ENCODE measurements around the gene DMRT1.

DMRT1 gene

GRCh38 chr9:841371-842209, at the start of gene DMRT1:
Gene DMRT1, plus strand, starts transcription at chr9:841697. Its CDS starts 142 bp downstream, at chr9:841839.
- no peaks in the 10 kb centered on the region for H3K36me3 ChIP-seq (ENCODE audit: control insufficient read depth in 5 of 5, insufficient read depth in 5 of 5, low read length in 5 of 5)

DNA sequence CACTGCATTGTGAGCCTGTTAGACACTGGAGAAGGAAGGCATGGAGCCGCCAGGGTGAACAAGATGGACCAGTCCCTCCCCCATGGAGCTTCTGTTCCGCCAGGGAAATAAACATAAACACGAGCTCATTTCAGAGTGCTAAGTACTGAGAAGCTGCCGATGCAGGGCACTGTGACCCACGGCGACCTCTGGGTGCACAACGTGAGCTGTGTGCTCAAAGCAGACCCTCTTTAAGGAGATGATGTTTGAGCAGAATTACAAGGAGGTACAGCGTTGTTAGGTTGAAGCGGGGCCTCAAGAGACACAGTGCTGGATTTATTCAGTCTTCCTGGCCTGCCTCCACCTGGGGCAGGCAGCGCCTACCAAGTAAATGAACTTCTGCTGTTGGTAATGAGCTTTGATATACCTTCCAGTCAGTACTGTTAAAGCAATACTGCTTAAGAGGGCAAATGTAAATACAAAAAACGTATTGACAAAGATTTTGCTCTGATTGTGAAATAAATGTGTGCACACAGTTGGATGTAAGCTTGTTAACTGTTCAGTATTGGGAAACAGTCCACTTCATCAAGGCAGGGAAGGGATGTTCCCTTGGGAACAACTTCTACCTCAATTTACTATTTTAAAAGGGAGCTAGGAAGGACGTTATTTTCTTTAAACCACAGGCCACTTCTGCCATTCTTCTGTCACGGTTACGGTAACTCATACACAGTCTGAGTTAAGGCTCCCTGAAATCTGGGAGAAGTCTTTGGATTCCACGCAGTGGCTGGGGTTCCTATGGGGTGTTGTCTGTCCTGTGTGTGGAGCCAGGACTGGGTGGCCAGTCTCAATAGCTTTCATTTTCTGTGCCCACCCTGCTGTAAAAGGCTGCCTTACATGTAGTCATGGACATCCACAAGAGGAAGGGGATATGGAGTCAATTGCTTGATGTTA, 48.9 kb upstream of the DMRT1 start:
- peaks cover 0 to 11% (median 9%) of the 10 kb centered on the region in 5 donors for H3K4me1 ChIP-seq (ENCODE audit: control insufficient read depth in 5 of 5, insufficient read depth in 5 of 5, low read length in 5 of 5)
- H3K9ac ChIP-seq (ENCODE audit: low read length in 5 of 5): no peak overlapping the region
- H3K9me3 ChIP-seq (ENCODE audit: control insufficient read depth in 5 of 5, low read length in 5 of 5): no peaks in the 10 kb centered on the region
- no peak overlapping the region for H3K27ac ChIP-seq (ENCODE audit: low read depth, low read length)
- no peak overlapping the region for H3K4me3 ChIP-seq (ENCODE audit: low read depth in 1 of 5, low read length in 5 of 5)
- no peaks in the 10 kb centered on the region for H3K27me3 ChIP-seq (ENCODE audit: control insufficient read depth in 5 of 5, insufficient read depth in 4 of 5, low read length in 5 of 5)
- H3K36me3 ChIP-seq (ENCODE audit: control insufficient read depth in 5 of 5, insufficient read depth in 5 of 5, low read length in 5 of 5): no peaks in the 10 kb centered on the region

More at GRCh38 chr9:841371-842209, at the start of gene DMRT1:
- Histone ChIP-seq H3K27me3 (ENCODE audit: control insufficient read depth in 5 of 5, insufficient read depth in 4 of 5, low read length in 5 of 5) (peaks cover 25 to 44% (median 29%) of the 10 kb centered on the region in 5 donors), H3K27ac (ENCODE audit: low read depth, low read length) (no peak within 1 kb of the TSS), H3K9me3 (ENCODE audit: control insufficient read depth in 5 of 5, low read length in 5 of 5) (no peaks in the 10 kb centered on the region), H3K4me3 (ENCODE audit: low read depth in 1 of 5, low read length in 5 of 5) (peak within 1 kb of the TSS in 1 of 5 donors; percentile 47), H3K9ac (ENCODE audit: low read length in 5 of 5) (no peak within 1 kb of the TSS), H3K4me1 (ENCODE audit: control insufficient read depth in 5 of 5, insufficient read depth in 5 of 5, low read length in 5 of 5) (peaks cover 0 to 17% (median 13%) of the 10 kb centered on the region in 5 donors)

- Histone ChIP-seq H3K36me3 (ENCODE audit: control insufficient read depth in 5 of 5, insufficient read depth in 5 of 5, low read length in 5 of 5) (no peaks in the 10 kb centered on the region), H3K9ac (ENCODE audit: low read length in 5 of 5) (no peak overlapping the region), H3K9me3 (ENCODE audit: control insufficient read depth in 5 of 5, low read length in 5 of 5) (no peaks in the 10 kb centered on the region), H3K27me3 (ENCODE audit: control insufficient read depth in 5 of 5, insufficient read depth in 4 of 5, low read length in 5 of 5) (no peaks in the 10 kb centered on the region), H3K4me3 (ENCODE audit: low read depth in 1 of 5, low read length in 5 of 5) (no peak overlapping the region), H3K27ac (ENCODE audit: low read depth, low read length) (no peak overlapping the region), H3K4me1 (ENCODE audit: control insufficient read depth in 5 of 5, insufficient read depth in 5 of 5, low read length in 5 of 5) (peaks cover 0 to 11% (median 9%) of the 10 kb centered on the region in 5 donors)
These were observed 47.1 kb upstream of the DMRT1 start for GRCh38 chr9:794386-794785.

DNA sequence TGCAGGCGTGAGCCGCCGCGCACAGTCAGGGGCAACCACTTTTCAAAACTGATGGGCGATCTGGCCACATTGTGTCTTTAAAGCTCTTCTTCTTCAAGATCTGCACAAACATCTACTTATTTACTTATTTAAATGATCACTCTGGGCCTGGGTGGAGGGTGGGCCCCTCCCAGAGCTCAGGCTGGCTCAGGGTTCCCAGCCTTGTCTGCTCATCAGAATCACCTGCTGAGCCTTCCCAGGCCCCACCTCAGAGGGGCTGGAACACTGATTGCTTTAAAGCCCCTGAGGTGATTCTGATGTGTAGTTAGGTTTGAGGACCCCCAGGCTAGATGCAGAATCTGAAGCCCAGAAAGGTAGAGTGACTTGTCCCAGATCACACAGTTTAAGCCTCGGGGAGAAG, 45.6 kb upstream of the DMRT1 start:
- Histone ChIP-seq H3K4me3 (ENCODE audit: low read depth in 1 of 5, low read length in 5 of 5) (no peak overlapping the region), H3K9ac (ENCODE audit: low read length in 5 of 5) (no peak overlapping the region), H3K9me3 (ENCODE audit: control insufficient read depth in 5 of 5, low read length in 5 of 5) (no peaks in the 10 kb centered on the region), H3K27me3 (ENCODE audit: control insufficient read depth in 5 of 5, insufficient read depth in 4 of 5, low read length in 5 of 5) (no peaks in the 10 kb centered on the region), H3K4me1 (ENCODE audit: control insufficient read depth in 5 of 5, insufficient read depth in 5 of 5, low read length in 5 of 5) (peaks cover 0 to 11% (median 9%) of the 10 kb centered on the region in 5 donors), H3K27ac (ENCODE audit: low read depth, low read length) (no peak overlapping the region), H3K36me3 (ENCODE audit: control insufficient read depth in 5 of 5, insufficient read depth in 5 of 5, low read length in 5 of 5) (no peaks in the 10 kb centered on the region)

DNA sequence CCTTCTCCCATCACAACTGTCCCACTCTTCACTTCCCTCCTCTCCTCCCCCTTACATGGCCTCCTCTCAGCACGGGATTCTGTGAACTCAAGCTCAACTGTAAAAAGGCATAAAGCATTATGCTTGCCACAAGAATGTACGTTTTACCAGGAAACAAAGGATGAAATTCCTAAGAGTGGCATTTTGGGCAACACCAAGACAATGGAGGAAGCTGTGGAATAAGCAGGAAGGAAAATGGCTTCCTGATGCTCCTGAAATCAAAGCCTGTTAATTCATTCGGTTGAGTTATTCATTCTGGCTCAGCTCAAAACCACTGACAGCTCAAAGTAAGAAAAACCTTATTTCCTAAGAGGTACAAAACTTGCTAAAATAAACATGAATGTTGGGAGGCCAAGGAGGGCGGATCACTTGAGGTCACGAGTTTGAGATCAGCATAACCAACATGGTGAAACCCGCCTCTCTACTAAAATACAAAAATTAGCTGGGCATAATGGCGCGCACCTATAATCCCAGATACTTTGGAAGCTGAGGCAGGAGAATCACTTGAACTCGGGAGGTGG, 40.8 kb upstream of the DMRT1 start:
- Histone ChIP-seq H3K36me3 (ENCODE audit: control insufficient read depth in 5 of 5, insufficient read depth in 5 of 5, low read length in 5 of 5) (no peaks in the 10 kb centered on the region), H3K27ac (ENCODE audit: low read depth, low read length) (no peak overlapping the region)

DNA sequence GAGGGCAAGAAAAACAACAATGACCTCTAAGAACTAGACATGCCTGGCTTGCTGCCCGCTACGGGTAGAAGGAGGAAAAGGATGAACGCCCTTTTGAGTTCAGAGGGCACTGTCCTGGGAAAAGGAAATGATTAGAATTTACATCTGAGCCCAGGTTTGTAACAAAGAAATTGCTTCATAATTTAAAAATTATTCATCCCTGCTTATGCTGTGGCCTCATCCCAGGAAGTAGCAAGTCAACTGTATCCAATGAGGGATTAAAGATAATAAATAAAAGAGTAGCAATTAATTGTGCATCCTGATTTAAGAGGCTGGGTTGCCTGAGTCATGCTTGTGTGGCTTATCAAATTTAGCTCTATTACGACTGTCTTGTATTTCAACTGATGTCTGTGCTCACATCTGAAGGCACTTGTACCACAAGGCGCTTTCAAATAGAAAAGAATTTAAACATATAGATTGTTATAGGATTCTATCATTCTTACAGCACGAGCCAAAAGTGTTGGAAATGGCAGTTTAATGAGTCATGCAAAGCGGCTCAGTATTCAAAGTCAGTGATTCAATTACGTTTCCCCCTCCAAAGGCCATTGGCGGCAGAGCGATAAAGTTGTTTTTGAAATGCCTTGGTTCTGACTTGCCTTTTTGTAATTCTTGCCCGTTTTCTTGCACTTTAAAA, 40.0 kb upstream of the DMRT1 start:
- H3K27me3 ChIP-seq (ENCODE audit: control insufficient read depth in 5 of 5, insufficient read depth in 4 of 5, low read length in 5 of 5): no peaks in the 10 kb centered on the region
- no peak overlapping the region for H3K4me3 ChIP-seq (ENCODE audit: low read depth in 1 of 5, low read length in 5 of 5)
- no peak overlapping the region for H3K27ac ChIP-seq (ENCODE audit: low read depth, low read length)
- no peak overlapping the region for H3K9ac ChIP-seq (ENCODE audit: low read length in 5 of 5)
- no peaks in the 10 kb centered on the region for H3K36me3 ChIP-seq (ENCODE audit: control insufficient read depth in 5 of 5, insufficient read depth in 5 of 5, low read length in 5 of 5)
- no peaks in the 10 kb centered on the region for H3K9me3 ChIP-seq (ENCODE audit: control insufficient read depth in 5 of 5, low read length in 5 of 5)
- no peaks in the 10 kb centered on the region for H3K4me1 ChIP-seq (ENCODE audit: control insufficient read depth in 5 of 5, insufficient read depth in 5 of 5, low read length in 5 of 5)

More for the DNA sequence above, 40.8 kb upstream of the DMRT1 start:
- H3K9ac ChIP-seq (ENCODE audit: low read length in 5 of 5): no peak overlapping the region
- H3K9me3 ChIP-seq (ENCODE audit: control insufficient read depth in 5 of 5, low read length in 5 of 5): no peaks in the 10 kb centered on the region
- H3K27me3 ChIP-seq (ENCODE audit: control insufficient read depth in 5 of 5, insufficient read depth in 4 of 5, low read length in 5 of 5): no peaks in the 10 kb centered on the region
- H3K4me1 ChIP-seq (ENCODE audit: control insufficient read depth in 5 of 5, insufficient read depth in 5 of 5, low read length in 5 of 5): no peaks in the 10 kb centered on the region
- no peak overlapping the region for H3K4me3 ChIP-seq (ENCODE audit: low read depth in 1 of 5, low read length in 5 of 5)

- Histone ChIP-seq H3K36me3 (ENCODE audit: control insufficient read depth in 5 of 5, insufficient read depth in 5 of 5, low read length in 5 of 5) (no peaks in the 10 kb centered on the region), H3K4me3 (ENCODE audit: low read depth in 1 of 5, low read length in 5 of 5) (no peak overlapping the region), H3K9ac (ENCODE audit: low read length in 5 of 5) (no peak overlapping the region), H3K27ac (ENCODE audit: low read depth, low read length) (no peak overlapping the region), H3K9me3 (ENCODE audit: control insufficient read depth in 5 of 5, low read length in 5 of 5) (no peaks in the 10 kb centered on the region), H3K27me3 (ENCODE audit: control insufficient read depth in 5 of 5, insufficient read depth in 4 of 5, low read length in 5 of 5) (no peaks in the 10 kb centered on the region), H3K4me1 (ENCODE audit: control insufficient read depth in 5 of 5, insufficient read depth in 5 of 5, low read length in 5 of 5) (no peaks in the 10 kb centered on the region)
These were observed 37.5 kb upstream of the DMRT1 start for GRCh38 chr9:804026-804425.

- Histone ChIP-seq H3K4me1 (ENCODE audit: control insufficient read depth in 5 of 5, insufficient read depth in 5 of 5, low read length in 5 of 5) (no peaks in the 10 kb centered on the region), H3K27me3 (ENCODE audit: control insufficient read depth in 5 of 5, insufficient read depth in 4 of 5, low read length in 5 of 5) (no peaks in the 10 kb centered on the region), H3K9ac (ENCODE audit: low read length in 5 of 5) (no peak overlapping the region), H3K36me3 (ENCODE audit: control insufficient read depth in 5 of 5, insufficient read depth in 5 of 5, low read length in 5 of 5) (no peaks in the 10 kb centered on the region), H3K27ac (ENCODE audit: low read depth, low read length) (no peak overlapping the region), H3K9me3 (ENCODE audit: control insufficient read depth in 5 of 5, low read length in 5 of 5) (no peaks in the 10 kb centered on the region), H3K4me3 (ENCODE audit: low read depth in 1 of 5, low read length in 5 of 5) (no peak overlapping the region)
These were observed 36.3 kb upstream of the DMRT1 start for GRCh38 chr9:805151-805550.

DNA sequence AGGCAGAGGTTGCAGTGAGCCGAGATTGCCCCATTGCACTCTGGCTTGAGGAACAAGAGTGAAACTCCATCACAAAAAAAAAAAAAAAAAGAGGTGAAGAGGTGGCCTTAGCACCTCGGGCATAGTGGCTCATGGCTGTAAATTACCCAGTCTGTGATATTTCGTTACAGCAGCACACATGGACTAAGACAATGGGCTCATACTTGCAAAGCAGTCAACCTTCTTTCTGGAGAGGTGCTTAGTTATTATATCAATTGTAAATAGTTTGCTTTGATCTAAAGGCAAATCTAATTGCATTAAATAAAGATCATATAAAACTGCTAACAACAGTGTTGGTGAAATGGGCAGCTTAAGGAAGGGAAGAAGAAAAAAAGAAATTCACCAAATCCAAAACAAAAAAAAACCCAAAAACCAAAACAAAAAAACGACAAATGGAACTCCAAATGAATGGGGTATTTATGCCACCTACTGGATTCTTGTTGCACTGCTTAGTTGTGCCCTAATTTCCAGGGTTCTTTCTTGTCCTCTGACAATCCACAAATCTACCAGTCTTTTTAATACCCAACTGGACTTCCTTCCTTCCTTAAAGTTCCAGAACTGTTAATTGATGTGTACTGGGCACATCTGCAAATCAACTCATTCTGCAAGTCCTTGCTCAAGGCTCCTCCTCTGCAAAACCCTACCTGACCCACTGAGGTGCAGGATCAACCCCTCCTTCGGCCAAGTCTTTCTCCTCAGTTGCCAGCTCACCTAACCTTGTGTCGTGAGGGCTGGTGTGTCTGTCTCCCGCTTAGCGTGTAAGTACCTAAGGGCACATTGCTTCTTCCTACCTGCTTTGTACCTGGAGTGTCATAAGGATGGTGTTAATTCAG, 35.0 kb upstream of the DMRT1 start:
- no peaks in the 10 kb centered on the region for H3K9me3 ChIP-seq (ENCODE audit: control insufficient read depth in 5 of 5, low read length in 5 of 5)
- H3K4me1 ChIP-seq (ENCODE audit: control insufficient read depth in 5 of 5, insufficient read depth in 5 of 5, low read length in 5 of 5): no peaks in the 10 kb centered on the region
- no peaks in the 10 kb centered on the region for H3K36me3 ChIP-seq (ENCODE audit: control insufficient read depth in 5 of 5, insufficient read depth in 5 of 5, low read length in 5 of 5)
- H3K27me3 ChIP-seq (ENCODE audit: control insufficient read depth in 5 of 5, insufficient read depth in 4 of 5, low read length in 5 of 5): no peaks in the 10 kb centered on the region
- no peak overlapping the region for H3K9ac ChIP-seq (ENCODE audit: low read length in 5 of 5)
- no peak overlapping the region for H3K4me3 ChIP-seq (ENCODE audit: low read depth in 1 of 5, low read length in 5 of 5)
- no peak overlapping the region for H3K27ac ChIP-seq (ENCODE audit: low read depth, low read length)

Measured in subcutaneous abdominal adipose tissue (tissue), 5 donors.